Stimulated activated CD4-positive, alpha-beta T cell treated with anti-CD3 and anti-CD28 coated beads, Interleukin-12 subunit alpha, Interleukin-12 subunit beta, amount 100 ng/mL, for 24 hours (primary cell): ENCODE measurements around the gene DAAM1.

ENCODE experiments used
- DNase-seq, 2 experiments: peaks; one replicate each; pipeline ENCODE4 v3.0.0-alpha.2; 2020; ENCODE audit warnings: low read depth in 2 of 2

DAAM1 gene

DNA sequence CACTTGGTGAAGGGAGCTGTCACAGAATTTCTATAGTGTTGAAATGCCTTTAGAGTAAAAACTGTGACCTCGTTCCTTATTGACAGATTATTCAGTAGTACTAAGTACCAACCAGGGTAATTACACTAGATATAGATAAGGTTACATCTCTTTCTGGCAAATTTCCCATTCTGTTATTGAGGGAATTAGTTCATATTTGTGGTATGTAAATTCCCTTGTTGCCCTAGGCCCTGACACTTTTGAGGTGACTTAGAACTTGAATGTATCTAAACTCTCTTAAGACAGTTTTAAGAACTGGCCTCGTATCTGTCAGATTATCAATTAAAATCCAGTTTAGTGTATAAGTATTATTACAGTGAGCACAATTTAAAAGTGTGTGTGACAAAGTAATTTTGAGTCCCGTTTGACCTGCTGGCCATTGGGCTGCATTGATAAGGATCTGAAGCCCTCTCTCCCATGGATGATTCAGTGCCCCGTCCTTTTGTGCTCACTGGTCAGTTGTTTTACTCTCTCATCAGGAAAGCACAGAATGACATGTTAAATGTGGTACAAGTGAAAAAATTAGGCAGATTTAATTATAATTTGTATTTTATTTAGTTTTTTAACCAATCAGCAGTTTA, 153.5 kb downstream of the DAAM1 start:
- no peak for DNase-seq

DNA sequence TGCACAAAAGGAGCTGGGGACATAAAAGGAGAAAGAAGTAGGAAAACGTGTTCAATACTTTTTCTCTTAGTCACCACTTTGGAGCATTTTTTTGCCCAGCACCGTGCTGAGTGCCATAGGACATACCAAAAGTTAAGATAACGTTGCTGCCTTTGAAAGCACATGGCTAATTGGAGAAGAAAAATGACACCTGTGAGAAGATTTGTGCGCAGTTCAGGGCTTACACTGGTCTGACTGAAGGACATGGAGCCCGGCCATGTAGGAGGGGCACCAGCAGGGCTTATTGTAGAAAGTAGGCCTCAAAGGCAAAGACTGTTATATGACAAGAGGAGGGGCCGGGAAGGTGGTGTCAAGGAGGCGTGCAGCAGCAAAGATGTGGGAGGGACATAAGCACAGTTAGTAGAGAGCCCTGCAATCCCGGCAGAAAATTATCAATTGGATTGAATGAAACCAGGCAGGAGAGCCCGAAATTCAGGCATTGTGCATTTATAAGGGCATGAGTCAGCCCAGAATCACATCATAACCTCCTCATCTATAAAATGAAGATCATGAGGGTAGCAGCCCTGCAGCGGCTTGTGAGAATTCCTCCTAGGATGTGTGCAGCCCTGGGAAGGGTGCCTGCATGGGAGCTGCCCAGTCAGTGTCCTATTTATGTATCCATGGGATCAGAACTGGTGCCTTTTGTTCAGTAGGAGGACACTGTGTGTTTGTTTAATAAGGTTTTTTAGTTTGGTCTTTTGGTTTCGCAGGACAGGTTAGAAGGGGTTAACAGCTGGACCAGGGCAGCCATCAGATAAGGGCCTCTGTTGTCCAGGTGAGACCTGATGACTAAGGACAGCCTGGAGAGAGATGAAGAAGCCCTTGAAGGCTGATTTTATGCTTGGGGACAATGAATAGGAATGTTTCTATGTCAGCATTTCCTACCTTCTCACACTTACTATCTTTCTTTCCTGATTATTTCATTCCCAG, 154.3 kb downstream of the DAAM1 start:
- no peak for DNase-seq

DNA sequence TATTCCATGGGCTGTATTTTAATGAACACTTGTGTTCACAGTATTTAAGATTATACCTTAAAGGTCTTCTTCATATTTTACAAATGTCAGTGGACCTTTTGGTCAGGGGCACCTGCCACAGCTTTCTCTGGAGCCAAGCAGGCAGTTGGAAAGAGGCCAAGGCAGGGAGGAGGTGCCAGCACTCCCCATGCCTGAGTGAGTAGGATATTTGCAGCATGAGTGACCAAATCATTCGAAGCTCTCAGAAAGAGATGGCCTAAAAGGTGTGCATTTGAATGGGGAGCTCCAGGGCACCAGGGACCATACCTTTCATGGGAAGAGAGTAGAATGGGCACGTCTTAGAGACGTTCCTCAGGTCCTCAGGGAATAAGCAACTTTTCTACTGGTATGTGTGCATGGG, 155.1 kb downstream of the DAAM1 start:
- no peak for DNase-seq

DNA sequence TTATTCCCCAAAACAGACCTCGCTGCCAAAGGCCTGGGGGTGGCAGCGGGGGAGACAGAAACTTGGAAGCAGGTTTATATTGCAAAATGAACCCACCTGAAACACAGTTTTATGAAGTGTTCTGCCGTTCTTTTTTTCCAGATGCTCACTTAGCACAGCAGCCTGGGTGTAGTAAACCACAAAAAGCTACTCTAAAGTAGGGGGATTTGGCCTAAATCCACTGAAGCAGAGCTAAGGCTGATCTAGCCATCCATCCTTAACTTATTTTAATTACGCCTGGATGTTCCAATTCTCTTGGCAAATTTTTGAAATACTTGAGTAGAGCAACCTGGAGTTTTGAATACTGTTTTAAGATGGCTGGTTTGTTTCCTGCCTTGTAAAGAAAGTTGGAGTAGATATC, 155.5 kb downstream of the DAAM1 start:
- no peak for DNase-seq

DNA sequence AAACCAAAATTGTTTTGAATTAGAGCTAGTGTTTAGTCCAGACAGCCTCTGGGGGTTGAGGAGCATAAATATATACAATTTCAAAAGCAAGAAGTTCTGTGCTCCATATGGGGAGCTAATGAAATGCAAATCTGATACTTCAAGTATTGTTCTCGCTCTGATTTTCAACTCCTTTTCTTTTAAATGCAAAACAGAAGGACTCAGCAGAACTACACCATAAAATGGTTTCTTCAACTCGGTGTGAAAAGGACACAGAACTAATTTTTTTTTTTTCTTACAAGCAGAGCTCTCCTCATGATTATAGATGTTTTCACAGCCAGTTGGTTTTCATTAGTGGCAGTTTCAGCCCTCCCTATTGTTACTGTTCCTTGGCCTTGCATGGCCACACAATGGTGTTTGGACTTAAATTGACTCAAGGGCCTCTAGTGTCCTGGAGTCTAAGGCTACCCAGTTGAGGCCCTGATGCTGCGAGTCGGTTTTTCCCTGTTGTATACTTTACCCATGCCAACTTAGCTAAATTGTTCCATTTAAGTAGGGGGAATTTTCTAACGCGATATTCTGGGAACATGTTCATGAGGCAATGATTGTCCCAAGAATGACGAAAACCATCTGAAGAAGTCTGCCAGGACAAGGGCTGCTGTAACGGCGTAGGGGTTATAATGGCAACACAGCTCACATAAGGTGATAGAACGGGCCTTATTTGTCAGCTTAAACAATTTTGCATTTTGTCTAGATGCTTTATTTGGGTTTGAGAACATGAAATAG, 156.4 kb downstream of the DAAM1 start:
- no peak for DNase-seq

DNA sequence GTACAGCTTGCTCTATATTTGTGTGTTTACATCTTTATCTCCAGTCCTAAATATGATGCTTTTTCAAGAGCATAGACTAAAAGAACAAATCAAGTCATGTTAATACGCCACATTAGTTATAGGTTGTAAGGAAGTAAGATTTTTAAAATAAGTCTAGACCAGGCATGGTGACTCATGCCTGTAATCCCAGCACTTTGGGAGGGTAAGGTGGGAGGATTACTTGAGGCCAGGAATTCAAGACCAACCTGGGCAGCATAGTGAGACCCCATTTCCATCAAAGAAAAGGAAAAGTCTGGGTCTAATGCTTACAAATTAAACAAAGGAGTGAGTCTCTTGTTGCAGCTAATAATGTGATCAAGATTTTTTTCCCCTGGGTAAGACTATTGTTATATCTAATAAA, 157.9 kb downstream of the DAAM1 start:
- DNase-seq, result no peak

DNA sequence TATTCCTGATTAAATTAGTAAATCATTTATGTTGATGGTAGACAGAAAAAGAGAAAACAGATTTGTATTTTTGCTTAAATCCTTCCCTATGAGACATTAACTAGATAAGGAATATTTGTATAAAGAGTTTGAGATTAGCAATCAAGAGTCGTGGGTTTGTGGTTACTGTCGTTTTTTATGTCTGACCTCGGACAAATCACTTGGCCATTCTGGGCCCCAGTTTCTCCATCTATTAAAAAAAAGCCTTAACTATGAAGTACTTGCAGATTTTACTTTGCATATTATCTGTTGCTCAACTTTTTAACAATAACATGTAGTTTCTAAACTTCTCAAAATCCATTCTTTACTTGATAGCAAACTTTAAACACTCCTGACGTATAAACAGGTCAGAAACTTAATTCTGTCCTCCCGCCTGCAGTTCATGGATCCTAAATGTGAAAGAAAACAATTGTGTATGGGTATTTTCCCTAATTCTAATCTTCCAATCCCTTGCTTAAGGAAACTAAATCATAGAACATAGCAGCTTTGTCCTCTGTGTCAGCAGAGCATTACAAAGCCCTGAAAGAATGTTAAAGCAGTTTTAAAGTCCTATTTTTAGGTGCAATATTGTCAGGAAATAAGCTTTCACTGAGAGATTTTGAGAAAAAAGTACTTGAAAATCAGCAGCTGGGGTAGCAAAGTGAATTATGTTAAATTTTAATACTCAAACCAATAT, 158.5 kb downstream of the DAAM1 start:
- no peak for DNase-seq

DNA sequence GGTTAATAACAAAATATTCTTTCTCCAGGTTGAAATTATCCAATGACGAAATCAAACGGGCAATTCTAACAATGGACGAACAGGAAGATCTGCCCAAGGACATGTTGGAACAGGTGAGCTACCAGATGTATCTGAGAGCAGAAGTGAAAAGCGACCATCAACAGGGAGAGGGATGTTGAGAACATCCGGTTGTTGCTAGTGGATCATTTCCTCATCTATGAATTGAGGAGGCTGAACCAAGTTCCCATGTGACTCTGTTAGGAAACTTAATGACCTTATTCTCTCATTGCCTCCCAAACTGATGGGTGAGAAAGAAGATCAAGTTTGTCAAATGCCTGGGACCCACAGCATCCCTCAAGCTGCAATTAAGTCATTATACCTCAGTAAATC, 159.0 kb downstream of the DAAM1 start:
- DNase-seq, result no peak

DNA sequence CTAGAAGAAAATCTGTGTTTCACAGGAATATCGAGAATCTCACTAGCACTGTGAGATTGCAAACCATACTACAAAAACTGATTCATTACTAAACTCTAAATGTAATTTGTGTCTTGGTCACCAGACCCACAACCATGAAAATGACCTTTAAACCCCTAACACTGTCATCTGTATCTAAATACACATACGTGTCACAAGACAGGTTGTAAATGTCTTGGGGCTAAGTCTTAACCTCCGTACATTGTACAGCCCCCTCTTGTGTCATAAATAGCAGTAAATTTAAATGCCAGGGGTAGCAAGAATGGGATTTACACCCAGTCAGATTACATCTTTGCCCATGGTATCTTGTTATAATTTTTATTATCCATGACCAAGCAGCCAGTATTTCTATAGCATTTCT, 159.4 kb downstream of the DAAM1 start:
- no peak for DNase-seq

DNA sequence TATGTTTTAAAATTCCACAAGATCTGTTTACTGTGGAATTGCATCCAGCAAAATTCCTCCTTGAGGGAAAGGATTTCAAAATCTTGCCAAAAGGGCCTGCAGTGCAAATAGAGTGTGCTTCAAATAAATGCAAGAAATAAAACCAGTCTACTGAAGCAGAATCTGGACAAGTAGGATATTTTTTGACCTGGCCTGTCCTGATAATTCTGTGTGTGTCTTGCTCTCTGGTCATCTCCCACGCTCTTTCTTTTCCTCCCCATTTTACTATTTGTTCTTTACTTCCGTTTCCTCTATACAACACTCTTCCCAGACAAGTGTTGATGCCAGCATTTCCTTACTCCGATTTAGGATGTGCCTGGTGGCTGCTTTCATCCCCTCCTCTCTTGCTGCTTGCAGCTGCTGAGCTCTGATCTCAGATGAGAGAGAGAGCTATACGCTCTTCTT, 160.8 kb downstream of the DAAM1 start:
- no peak for DNase-seq

DNA sequence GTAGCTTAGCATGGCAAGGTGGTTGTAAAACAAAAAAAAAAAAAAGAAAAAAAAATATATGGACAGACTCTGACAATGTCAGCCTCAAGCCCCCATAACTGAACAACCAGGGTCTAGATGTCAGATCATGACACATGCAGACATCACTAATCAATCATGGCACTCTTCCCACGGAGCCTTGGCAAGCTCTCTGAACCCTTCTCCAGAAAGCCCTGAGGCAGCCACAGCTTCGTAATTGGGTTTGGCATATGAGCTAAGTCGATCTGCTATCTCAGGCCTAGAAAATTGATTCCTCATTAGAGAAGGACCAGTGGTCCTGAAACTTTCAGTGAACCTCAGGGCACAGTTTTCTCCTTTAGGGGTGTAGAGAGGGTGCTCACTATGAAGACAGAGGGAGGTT, 164.5 kb downstream of the DAAM1 start:
- no peak for DNase-seq

DNA sequence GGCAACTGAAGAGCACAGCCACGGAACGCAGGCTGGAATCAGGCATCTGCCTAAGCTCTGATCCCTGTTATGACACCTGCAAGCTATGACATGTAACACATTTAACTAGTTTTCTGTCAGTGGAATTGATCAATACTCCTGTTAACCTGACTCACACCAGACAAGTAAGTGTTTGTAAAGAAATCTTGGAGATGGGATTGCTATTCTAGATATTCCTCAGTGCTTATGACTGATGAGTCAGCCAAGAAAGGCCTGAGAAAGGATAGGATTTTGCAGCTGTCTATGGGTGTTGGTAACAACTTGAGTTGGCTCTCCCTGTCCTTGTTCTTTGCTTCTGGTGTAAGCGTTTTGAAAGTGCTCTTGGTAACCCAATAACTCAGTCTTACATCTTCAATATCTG, 166.2 kb downstream of the DAAM1 start:
- DNase-seq, result no peak

DNA sequence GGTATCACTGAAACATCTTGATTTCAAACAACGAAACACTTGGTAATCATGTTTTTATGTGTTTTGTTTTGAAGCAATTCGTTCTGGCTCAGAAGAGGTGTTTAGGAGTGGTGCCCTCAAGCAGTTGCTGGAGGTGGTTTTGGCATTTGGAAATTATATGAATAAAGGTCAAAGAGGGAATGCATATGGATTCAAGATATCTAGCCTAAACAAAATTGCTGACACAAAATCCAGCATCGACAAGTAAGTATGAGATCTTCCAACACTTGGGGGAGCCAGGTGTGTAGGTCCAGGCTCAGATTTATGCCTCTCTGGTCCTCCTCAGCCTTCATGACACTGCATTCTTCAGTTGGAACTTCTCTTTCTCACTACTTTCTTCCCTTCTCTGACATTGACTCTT, 166.6 kb downstream of the DAAM1 start:
- DNase-seq, result no peak

DNA sequence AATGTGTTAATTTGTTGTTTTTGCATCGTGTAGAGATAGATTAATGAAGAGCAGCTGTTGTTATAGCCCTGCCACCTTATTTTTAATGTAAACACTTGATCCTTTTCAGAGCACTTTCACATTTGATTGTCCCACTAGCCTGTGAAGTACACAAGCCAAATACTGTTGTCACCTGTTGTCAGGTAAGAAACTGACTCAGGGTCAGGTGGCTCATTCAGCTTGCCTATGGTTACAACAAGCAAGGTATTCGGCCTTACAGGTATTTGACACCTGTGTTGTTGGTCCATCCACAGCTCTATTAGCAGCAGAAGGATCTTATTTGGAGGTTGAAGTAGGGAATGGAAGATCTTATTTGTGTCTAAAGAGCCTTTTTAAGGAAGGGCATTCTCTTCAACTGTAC, 167.8 kb downstream of the DAAM1 start:
- no peak for DNase-seq

DNA sequence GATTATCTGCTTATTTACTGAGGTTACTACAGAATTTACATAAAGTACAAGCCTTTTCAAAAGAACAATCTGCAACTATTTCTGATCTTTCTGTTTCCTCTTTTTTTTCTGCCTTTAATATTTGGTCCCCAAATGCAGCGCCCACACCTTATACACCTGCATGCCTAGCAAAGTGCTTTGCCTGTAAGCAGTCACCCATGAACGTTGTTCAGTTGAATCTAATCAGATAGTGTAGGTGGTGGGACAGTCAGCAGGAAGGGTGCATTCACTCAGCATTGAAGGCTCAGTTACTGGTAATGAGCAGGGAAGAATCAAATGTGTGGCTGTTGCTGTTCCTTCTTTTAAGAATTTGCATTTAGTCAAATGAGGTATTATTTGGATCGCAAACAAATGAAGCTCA, 168.3 kb downstream of the DAAM1 start:
- no peak for DNase-seq

DNA sequence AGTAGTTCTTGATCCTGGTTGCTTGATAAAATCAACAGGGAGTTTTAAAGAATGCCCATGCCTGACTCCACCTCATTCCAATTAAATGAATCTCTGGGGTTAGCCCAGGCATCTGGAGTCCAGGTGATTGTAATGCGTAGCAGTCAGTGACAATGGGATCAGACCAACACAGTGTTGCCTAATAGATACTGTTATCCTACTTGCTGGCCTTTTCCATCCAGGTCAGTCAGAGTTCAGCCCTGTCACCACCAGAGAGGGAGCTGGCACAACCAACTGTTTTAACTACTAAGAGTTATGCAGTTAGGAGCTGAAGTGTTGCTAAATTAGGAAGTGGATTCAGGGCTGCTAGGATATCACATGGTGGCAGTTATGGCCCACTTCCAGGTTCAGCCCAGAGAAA, 169.6 kb downstream of the DAAM1 start:
- DNase-seq, result no peak

DNA sequence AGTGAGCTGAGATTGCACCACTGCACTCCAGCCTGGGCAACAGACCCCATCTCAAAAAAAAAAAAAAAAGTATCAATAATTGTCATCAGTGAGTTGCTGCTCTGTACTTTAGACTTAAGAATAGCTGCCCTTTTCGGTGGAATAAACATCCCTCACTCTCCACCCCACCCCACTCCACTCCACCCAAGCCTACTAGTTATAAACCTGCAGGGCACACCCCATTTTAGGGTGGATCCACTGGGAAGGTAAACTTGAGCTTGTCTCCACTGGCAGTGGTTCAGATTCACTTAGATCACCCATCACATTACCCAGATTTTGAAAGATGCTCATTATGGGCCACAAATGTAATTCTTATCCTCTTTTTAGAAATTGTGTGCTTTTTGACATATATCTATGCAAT, 170.3 kb downstream of the DAAM1 start:
- no peak for DNase-seq

DNA sequence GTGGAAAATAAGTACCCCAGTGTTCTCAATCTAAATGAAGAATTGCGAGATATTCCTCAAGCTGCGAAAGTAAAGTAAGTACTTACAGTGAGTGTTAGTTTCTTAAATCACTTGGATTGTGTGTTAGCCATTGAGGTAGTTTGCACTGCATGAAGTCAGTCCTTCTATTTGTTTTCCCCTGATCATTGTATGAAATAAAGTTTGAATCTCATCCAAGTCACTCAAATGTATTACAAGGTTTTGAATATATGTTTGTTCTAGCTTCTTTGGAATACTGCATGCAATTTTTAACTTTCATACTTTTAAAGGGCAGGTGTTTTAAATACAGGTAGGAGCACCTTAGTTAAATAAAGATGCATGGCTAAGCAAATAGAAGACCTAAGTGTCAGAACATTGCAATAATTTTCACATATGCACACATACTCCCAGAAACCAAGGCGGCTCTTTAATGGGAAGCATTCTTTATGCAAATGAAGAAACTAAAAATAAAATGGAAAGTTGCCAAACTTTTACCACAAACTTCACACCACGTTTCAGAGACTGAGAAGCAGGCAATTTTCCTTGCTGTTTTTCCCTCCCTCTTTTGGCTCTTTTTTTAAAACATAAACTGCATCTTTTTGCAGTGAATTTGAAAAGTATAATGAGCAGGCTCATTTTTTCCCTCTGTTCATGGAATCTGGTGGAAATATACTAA, 171.1 kb downstream of the DAAM1 start:
- DNase-seq, result no peak

DNA sequence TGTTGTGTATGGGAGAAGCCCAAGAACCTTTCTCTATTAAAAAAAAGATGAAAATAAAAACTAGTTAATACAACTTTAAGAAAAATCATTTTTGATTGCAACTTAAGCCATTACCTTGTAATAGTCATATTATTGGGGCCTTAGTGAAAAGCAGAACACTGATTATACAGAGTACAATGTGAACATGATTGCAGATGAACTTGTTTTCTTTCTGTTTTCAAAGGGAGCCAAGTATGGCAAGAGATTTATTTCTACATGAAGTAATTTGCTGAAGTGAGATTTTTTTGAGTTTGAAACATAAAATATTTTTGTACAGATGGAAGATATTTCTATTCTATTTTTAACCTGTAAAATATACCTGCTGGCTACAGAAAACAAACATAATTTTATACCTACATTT, 171.8 kb downstream of the DAAM1 start:
- no peak for DNase-seq

DNA sequence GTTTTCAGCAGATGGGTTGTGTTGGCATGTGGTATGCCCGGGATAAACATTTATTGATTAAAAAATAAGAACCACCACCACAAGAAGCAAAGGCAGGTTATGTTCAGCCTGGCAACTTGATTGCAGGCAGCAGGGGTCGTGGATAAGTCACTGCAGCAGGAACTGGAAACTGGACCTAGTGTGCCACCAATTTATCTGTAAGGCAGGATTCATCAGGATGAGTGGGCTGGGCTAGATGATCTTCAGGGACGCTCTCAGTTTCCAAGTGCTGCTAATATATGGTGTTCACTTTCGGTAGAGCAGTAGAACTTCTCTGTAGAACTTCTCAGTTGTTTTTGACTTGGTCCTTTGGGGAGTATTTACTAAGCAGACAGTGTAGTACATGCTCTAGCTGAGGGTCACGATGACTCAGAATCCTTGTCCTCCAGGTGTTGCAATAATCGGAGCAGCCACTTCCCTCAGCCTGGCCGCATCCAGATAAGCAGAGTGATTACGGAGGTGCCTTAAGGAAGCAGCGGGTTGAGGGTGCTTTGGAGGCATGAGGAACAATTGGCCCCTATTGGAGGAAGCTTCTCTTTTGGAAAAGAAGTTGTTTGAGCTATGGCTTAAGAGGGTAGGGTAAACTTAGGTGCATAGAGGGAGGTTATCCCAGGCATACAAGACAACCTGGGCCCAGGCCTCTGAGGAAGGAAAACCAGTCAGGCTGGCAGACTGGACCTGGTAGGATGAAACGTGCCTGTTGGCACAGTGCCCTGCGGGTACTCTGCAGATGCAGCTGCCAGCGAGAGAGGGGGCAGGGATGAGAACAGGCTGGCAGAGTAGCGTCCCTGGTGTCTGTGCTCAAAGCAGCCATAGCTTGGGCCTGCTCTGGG, 172.7 kb downstream of the DAAM1 start:
- DNase-seq, result no peak
